ENCODE data around the gene TRIM2. TPM values are rescaled to one million over a fixed set of nuclear protein-coding genes. Genes with fewer than 3 reads are reported as not detected.

The TRIM2 gene
- total RNA-seq, 1 experiment from 2014 or later, result 41.4 TPM

GRCh38 chr4:153261914-153262313 is 57.7 kb downstream of the TRIM2 start:
- Histone ChIP-seq H3K36me3 (ENCODE audit: control insufficient read depth in 1 of 2, insufficient read depth in 2 of 2, low read length in 2 of 2) (no peaks in the 10 kb centered on the region), H3K4me1 (ENCODE audit: control insufficient read depth in 1 of 2, insufficient read depth in 2 of 2, low read length in 2 of 2) (no peaks in the 10 kb centered on the region), H4K20me1 (ENCODE audit: insufficient read depth) (no peaks in the 10 kb centered on the region), H2AFZ (ENCODE audit: low read depth, low read length, poor library complexity, severe bottlenecking) (no peak overlapping the region), H3K9ac (ENCODE audit: low read length) (no peak overlapping the region), H3K27me3 (ENCODE audit: insufficient read depth, low read length) (no peaks in the 10 kb centered on the region), H3K4me2 (ENCODE audit: low read length) (no peak overlapping the region), H3K27ac (ENCODE audit: low read depth, low read length) (no peak overlapping the region), H3K79me2 (ENCODE audit: insufficient read depth, low read length) (no peaks in the 10 kb centered on the region), H3K4me3 (replicated peaks in 1 of 2; ENCODE audit: low read depth in 1 of 2, low read length in 2 of 2) (no peak overlapping the region), H3K9me2 (ENCODE audit: insufficient read depth) (no peaks in the 10 kb centered on the region), H3K9me3 (ENCODE audit: control insufficient read depth in 1 of 2, insufficient read depth in 1 of 2, low read depth in 1 of 2, low read length in 2 of 2) (no peaks in the 10 kb centered on the region; a peak in 1 of 4 replicates)
- POLR2A ChIA-PET, result no interaction called here
- TF ChIP-seq ATF3 (IDR thresholded peaks at IDR 0.05) (no peak), EGR1 (IDR thresholded peaks at IDR 0.05; ENCODE audit: low read depth) (no peak), MAX (IDR thresholded peaks at IDR 0.05) (no peak), ZBTB33 (IDR thresholded peaks at IDR 0.05; ENCODE audit: extremely low read depth, insufficient replicate concordance, low read length) (no peak), SP1 (IDR thresholded peaks at IDR 0.05; ENCODE audit: low read depth) (no peak), TCF7L2 (IDR thresholded peaks at IDR 0.05; ENCODE audit: borderline replicate concordance, extremely low read depth, insufficient read depth, insufficient read length) (no peak), SIN3A (IDR thresholded peaks at IDR 0.05; ENCODE audit: low read depth) (no peak), POLR2A (IDR thresholded peaks at IDR 0.05; ENCODE audit: borderline replicate concordance, extremely low read depth, insufficient read depth, insufficient read length) (no peak), EZH2phosphoT487 (IDR thresholded peaks at IDR 0.05; ENCODE audit: borderline replicate concordance) (no peak), EZH2 (IDR thresholded peaks at IDR 0.05) (no peak), RAD21 (IDR thresholded peaks at IDR 0.05; ENCODE audit: low read depth) (no peak), ZNF274 (IDR thresholded peaks at IDR 0.05; ENCODE audit: low read depth, low read length) (no peak)
- intact Hi-C loops (cut with micrococcal nuclease), result no loop called here
- RAD21 ChIA-PET (ENCODE audit: low non-redundant PET in 1 of 2, low total read pairs in 2 of 2, uncharacterized antibody in 2 of 2, unreplicated experiment in 2 of 2), result no interaction called here
- no TSS peak for BruUV-seq (replicated peaks)
- CTCF ChIA-PET, result no interaction called here
- no peak for ATAC-seq
- DNase-seq (ENCODE audit: low read depth, low spot score), result no peak

Data from HCT116 (cell line).